GM18873 (cell line): Measurements from ENCODE around the gene DPYSL4.

Experiments used
- ATAC-seq: cut with Tn5 transposase; IDR thresholded peaks from one replicate; pipeline ENCODE4 v1.9.1; 2021; ENCODE audit warnings: mild to moderate bottlenecking, moderate library complexity, moderate number of reproducible peaks; ENCODE audit not compliant: unreplicated experiment, low FRiP score

DPYSL4 gene

GRCh38 chr10:132224343-132225072 lies 37.8 kb downstream of the DPYSL4 start:
- ATAC-seq, result no peak

GRCh38 chr10:132225073-132225848 lies 38.5 kb downstream of the DPYSL4 start:
- ATAC-seq, result no peak

GRCh38 chr10:132225849-132226205 lies 39.1 kb downstream of the DPYSL4 start:
- no peak for ATAC-seq

- ATAC-seq, result no peak
Measured at GRCh38 chr10:132226586-132227405, 40.0 kb downstream of the DPYSL4 start.

GRCh38 chr10:132227851-132228390 lies 41.2 kb downstream of the DPYSL4 start:
- no peak for ATAC-seq

GRCh38 chr10:132228616-132229015 lies 41.9 kb downstream of the DPYSL4 start:
- no peak for ATAC-seq

GRCh38 chr10:132229096-132229495 lies 42.3 kb downstream of the DPYSL4 start:
- ATAC-seq, result no peak

GRCh38 chr10:132229834-132230556 lies 43.2 kb downstream of the DPYSL4 start:
- ATAC-seq, result no peak

GRCh38 chr10:132230557-132231210 lies 43.9 kb downstream of the DPYSL4 start:
- no peak for ATAC-seq

GRCh38 chr10:132231656-132232022 lies 44.9 kb downstream of the DPYSL4 start:
- no peak for ATAC-seq

- ATAC-seq, result no peak
Measured at GRCh38 chr10:132232023-132232951, 45.5 kb downstream of the DPYSL4 start.

- ATAC-seq, result no peak
Measured at GRCh38 chr10:132232981-132233380, 46.2 kb downstream of the DPYSL4 start.

- no peak for ATAC-seq
Measured at GRCh38 chr10:132233501-132234085, 46.8 kb downstream of the DPYSL4 start.

GRCh38 chr10:132234860-132235259 lies 48.1 kb downstream of the DPYSL4 start:
- ATAC-seq, result no peak

- no peak for ATAC-seq
Measured at GRCh38 chr10:132236161-132236560, 49.4 kb downstream of the DPYSL4 start.

- ATAC-seq, result no peak
Measured at GRCh38 chr10:132236881-132237280, 50.1 kb downstream of the DPYSL4 start.

- ATAC-seq, result no peak
Measured at GRCh38 chr10:132237396-132237795, 50.6 kb downstream of the DPYSL4 start.

- ATAC-seq, result no peak
Measured at GRCh38 chr10:132237871-132238270, 51.1 kb downstream of the DPYSL4 start.
